Erythroblast (primary cell): ENCODE measurements around the gene TEAD4.

Experiments used
- DNase-seq, 2 experiments: peaks; one replicate each; lab custom pipeline; 2025; lab: John Stamatoyannopoulos, UW
- GATA1 ChIP-seq: IDR thresholded peaks from 2 replicates; pipeline ENCODE4 v1.6.1; 2011; ENCODE audit warnings: low read depth, mild to moderate bottlenecking, control low read depth, low read length, moderate library complexity
- POLR2A ChIP-seq: IDR thresholded peaks from 2 replicates; pipeline ENCODE4 v1.6.1; 2011; ENCODE audit warnings: mild to moderate bottlenecking, low read length

Gene TEAD4

DNA sequence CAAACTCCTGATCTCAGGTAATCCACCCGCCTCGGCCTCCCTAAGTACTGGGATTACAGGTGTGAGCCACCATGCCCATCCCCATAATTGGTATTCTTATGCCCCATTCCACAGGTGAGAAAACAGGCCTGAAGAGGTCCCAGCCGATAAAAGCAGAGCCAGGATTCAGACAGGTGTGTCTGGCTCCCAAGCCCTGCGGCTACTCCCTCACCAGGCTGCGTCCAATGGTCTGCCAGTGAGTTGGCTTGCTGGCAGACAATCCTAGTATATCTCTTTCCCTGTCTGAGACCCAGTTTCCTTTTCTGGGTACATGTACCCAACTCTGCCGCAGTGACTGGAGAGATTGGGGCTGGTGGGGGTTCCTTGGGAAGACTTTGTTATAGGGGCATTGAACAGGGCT is 116.1 kb downstream of the TEAD4 start:
- TF ChIP-seq GATA1 (no peak), POLR2A (no peak)
- no peak for DNase-seq

DNA sequence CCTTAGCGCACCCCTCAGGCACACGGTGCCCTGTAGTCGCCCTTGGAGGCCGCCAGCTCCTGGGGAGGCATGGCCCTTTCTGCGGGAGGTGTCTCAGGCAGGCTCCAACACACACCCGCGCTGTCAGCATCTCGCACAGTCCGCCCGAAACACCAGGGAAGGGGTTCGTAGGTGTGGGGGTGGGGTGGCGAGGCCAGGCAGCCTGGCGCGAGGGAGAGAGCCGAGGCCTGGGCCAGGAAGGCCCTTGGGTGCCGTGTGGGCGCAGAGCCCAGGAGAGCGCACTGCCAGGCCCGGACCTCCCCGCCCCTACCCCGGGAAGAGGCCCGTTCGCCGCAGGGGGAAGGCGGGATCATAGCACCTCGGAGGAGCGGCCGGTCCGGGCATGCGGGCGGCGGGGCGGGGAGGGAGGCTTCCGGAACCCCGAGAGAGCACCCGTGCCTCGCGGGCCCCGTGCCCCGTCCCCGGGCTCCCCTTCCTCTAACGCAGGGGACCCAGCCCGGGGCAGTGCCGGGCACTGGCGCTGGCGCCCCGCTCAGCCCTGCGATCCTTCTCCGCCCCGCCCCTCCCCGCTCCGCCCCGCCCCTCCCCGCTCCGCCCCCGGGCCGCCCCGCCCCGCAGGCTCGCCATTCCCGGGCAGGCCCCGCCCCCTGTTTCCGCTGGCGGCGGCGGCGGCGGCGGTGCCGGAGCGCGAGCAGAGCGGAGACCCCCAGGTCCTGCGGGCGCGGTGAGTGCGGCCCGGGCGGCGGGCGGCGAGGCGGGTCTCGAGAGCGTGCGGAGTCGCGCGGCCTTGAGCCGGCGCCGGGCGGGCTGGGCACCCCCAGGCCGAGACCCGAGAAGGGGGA is 117.8 kb downstream of the TEAD4 start, which contains the start of gene TSPAN9:
Gene TSPAN9, plus strand, starts transcription at position 650 of the 842 bp plus-strand sequence. CDS start 123,815 bp downstream, outside the sequence.
- peak; percentile 57 to 79 for DNase-seq
- no peak for TF ChIP-seq POLR2A
- TF ChIP-seq GATA1 = no peak

DNA sequence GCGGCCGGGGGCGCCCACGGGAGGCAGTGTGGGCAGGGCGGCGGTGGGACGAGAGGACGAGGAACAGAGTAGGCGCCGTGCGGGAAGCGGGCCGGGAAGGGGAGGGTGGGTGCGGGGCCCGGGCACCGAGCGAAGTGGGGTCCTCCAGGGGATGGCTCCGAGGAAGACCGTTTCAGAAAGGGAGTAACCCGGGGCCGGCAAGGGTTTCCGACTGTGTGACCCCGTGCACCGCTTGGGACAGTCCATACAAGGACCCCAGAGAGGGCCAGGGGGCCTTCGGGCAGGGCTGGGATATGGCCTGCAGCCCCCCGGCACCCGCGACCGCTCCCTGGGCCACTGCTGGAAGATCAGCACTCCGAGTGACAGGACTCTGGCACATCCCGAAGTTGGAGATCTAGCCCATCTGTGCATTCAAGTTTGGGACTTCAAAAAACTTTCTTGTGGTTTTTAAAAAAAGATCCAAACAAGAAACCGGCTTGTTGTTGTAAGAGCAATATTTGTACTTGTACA is 118.4 kb downstream of the TEAD4 start:
- DNase-seq = peak in 1 of 2 experiments; percentile 9

DNA sequence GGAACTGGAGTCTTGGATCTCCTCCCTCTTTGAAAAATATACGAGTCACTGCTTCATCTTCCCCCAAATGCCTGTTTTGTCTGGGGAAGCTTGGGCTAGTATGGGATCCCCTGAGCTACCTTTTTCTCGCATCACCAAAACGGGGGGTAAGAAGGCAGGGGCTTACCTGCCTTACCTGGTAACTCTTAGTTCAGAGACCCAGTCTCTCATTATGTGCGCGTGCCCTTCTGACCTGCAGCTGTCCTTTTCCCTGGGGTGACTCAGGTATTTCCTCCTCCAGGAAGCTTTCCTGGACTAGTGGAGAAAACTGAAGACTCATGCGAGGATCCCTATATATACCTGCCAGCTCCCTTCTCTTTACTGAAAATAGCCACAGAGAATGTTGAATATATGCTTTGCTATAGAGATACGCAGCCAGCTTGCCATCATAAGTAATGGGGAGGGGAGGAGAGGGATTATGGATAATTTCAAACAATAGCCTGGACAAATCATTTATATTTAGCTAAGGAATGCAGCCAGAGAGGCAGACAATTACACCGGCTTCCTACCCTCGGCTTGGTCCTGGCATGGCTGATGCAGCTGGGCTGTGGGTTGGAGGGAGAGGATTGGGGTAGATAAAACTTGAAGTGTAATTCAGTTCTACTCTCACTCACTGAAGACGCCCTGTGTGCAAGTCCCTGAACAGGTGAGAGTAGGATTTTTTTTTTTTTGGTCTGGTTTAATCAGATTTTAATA is 119.1 kb downstream of the TEAD4 start:
- DNase-seq = no peak
- TF ChIP-seq GATA1 (no peak), POLR2A (no peak)

More for the DNA sequence above, 118.4 kb downstream of the TEAD4 start:
- no peak for TF ChIP-seq GATA1
- TF ChIP-seq POLR2A = no peak

DNA sequence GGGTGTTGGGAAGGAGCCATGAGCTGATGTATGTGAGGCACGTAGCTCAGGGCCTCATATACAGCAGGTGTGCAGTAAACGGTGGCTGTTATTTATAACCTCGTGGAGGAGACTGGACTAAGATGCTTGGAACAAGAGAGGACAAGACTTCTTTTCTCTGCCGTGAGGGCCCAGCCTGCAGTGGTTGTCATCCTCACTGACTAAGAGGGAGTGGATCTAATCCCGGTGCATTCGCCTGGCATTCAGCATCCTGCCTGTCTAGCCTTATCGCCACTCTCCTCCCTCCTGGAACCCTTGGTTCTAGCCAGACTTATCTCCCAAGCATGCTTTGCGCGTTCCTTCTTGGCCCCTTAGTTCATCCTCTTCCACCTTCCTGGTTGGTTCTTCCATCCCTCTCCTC is 121.9 kb downstream of the TEAD4 start:
- TF ChIP-seq GATA1 = no peak
- DNase-seq = no peak

DNA sequence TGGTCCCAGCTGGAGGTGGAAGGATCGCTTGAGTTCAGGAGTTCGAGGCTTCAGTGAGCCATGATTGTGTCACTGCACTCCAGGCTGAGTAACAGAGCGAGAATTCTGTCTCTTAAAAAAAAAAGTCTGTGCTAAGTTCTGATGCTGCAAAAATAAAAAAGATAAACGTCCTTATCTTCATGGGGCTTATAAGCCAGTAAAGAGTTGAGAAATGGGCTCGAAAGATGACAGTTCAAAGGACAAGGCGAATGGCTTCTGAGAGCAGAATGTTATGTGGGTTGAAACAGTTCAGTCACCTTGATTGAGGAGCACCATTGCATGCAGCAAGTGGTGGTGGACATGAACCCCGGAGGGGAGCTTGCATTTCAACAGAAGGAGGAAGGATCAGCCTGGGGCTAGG is 122.7 kb downstream of the TEAD4 start:
- TF ChIP-seq POLR2A (no peak), GATA1 (no peak)
- no peak for DNase-seq

DNA sequence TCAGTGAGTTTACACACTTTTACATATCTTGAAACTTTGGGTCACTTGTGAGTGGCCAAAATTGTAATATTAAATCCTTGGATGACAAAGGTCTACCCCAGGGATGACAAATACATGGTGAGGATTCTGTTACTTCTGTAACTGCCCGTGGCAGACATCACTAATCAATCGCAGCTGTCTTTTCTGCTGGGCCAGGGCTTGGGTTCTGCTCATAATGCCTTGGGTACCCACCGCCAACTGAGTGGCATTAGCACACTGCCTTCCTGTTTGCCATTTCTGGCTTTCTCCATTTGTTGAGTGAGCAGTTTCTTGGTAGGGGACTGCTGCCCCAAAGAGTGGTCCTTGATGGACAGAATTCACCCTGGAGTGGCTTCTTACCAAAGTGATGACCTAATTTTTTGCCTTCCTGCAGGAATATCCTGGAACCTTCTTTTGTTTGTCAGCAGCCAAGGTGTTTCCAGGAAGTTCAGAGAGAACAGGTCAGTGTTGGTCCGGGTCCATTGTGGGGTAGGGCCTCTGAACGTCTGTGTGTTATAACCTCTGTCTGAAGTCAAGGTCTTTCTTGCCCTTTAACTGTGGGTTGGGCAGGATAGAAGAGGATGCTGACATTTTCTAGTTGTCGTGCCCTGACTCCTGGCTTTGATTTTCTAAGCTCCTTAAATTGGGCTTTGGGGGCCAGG is 124.2 kb downstream of the TEAD4 start:
- TF ChIP-seq POLR2A (no peak), GATA1 (no peak)
- no peak for DNase-seq

DNA sequence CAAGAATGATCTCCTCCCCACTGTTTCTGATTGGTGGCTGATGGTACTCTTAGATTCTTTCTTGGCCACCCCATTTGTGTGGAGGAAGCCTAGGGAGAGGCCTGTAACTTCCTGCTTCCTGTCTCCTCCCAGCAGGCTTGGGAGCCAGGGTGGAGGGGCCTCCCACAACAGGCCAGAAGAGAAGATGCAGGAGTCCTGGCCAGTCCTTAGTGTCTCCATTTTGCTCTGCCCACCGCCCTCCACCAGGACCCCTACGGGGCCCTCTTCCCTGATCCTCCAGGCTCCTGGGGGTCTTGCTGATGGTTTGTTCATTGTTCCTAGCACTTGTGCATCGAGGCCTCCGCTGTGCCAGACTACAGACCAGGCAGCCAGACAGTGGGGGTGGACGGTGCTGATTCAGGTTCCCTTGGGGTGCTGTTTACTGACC is 124.7 kb downstream of the TEAD4 start:
- TF ChIP-seq POLR2A (no peak), GATA1 (no peak)
- DNase-seq = no peak

DNA sequence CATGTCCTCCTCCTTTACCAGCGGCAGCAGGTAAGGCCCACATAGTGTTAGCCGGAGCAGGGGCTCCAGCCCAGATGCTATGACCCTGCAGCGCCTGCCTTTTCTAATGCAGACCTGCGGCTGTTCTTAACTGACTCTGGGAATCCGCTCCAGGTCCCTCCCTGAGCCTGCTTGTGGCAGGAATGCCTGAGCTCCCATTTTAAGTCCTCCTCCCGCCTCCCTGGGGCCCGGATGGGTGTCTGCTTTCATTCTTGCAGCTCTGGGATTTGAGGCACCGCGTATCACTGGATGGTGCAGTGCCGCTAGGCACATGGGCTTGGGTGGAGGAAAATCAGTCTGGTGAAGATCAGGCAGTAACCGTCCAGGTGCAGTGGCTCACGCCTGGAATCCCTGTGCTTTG is 125.5 kb downstream of the TEAD4 start:
- TF ChIP-seq POLR2A (no peak), GATA1 (no peak)
- no peak for DNase-seq

DNA sequence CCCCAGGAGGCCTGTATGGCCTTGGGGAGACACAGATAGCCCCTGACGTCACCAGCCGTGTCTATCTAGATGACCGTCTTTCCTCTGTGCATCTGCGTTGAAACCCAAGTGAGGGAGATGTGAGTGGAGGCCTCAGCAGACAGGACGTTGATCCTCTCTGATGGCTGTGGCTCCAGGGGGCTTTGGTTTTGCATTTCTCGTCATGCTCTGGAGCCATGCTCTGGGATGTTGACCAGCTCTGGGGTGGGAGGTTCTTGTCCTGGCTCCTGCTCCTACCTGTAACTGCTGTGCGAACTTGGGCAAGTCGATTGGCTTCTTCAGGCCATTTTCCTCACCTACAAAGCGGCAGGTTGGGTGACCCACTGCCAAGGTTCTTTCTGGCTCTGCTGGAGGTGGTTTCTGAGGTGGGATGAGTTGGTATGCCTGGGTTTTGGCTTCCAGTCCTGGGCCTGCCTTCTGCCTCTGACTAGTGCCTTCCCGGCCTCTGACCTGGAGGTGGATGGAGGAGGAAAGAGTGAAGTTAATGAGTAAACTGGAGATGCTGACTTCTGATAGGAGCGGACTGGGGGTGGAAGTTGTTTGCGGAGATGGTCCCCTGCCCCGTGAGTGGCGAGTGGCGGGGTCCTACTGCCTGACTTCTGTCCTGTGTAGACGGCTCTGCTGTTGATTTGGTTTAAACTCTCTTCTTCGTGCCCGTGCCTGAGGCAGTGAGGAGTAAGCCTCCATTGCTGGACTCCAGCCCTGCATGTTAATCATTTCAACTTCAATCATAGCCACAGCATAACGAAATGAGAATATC is 126.3 kb downstream of the TEAD4 start:
- TF ChIP-seq GATA1 (no peak), POLR2A (no peak)

DNA sequence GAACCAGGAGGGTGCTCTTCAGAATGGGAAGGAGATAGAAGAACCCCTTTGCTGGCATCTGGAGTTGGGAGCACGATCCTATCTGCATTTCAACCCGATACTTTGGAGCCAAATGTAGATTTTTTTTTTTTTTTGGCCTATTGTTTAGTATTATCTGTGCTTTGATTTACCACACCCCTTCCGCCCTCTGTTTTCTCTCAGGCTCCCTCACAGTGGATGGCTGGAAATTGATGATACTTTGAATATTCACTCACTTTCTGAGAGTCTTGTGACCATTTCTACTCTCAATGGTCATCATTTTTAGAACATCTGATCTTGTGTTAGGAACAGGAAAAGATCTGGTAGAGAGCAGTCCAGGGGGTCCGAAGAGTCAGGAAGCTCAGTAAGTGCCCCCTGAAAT is 127.0 kb downstream of the TEAD4 start:
- DNase-seq = no peak
- TF ChIP-seq POLR2A (no peak), GATA1 (no peak)

More for the DNA sequence above, 126.3 kb downstream of the TEAD4 start:
- DNase-seq = no peak

DNA sequence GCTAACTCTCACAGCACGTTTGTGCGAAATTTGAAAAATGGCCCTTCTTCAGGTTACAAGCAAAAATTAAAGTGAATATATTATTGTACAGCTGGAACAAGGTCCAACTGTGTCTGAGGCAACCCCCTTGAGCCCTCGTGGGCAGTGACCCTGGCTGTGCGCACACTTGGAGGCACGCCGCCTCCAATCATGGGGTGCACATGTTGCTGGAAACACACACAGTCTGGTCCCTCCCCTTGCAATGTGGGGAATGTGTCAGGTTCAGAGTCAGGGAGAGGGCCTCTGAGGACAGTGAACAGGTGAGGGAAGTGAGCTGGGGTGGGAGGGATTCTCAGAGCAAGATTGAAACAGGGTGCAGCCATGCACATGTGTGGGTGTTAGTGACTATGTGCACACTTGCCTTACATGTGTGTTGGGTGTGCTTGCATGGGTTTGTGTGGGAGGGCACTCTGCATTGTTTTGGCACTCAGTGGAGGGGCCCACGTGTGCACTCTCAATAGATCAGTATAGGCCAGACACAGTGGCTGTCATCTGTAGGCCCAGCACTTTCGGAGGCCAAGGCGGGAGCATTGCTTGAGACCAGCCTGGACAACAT is 127.6 kb downstream of the TEAD4 start:
- DNase-seq = no peak
- TF ChIP-seq GATA1 (no peak), POLR2A (no peak)

DNA sequence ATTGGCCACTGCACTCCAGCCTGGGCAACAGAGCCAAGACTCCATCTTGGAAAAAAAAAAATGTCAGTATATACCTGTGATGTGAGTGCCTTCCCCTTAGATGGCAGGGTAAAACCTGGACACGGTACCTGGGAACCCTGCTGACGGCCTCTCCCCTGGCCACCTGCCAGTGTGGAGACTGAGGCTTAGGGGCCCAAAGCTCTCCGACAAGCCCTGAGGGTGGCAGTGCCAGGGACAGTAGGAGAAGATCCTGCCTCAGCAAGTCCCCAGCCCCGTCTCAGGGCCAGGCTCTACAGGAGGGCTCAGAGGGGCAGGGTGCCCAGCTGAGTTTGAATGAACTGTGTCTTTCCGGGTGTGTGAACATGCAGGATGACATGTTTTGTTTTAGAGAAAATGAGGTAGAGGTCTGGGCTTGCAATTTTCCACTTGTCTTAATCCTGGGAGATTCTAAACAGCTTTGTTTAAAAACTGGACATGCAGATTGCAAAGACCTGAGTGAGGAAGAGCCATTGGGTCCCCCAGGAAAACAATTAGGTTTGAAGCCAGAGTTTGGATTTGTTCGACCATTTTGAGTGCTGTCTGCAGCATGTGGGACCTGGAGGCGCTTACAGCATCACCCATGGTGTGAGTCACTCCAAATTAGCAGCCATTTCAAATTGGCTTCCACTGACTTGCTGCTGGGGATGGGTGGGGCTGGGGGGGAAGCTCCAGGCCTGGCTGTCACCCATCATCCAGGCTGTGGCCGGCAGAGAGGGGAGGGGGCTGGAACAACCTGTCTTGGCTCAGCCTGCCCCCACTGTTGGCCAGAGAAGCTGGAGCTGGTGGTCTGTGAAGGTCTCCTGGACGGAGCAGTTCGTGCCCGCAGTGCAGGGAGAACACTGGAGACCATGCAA is 128.8 kb downstream of the TEAD4 start:
- DNase-seq = no peak
- TF ChIP-seq POLR2A (no peak), GATA1 (no peak)
